CD4-positive, alpha-beta T cell (primary cell): ENCODE results near the gene CMC2. TPM values are rescaled to one million over a fixed set of nuclear protein-coding genes. Genes with fewer than 3 reads are reported as not detected.

ENCODE experiments used
- ATAC-seq: fragments of 200-7000 bp; cut with Tn5 transposase; one replicate; pipeline ENCODE4 v1.10.0; 2022; ENCODE audit warnings: mild to moderate bottlenecking; ENCODE audit not compliant: poor library complexity
- CTCF ChIA-PET: fragments of 350-600 bp; sonication (Branson Sonifier 250); formaldehyde crosslinking; loops from one replicate; lab custom pipeline; 2021; ENCODE audit warnings: antibody characterized with exemption, inconsistent platforms; lab: Charles Lee
- POLR2A ChIA-PET: fragments of 350-600 bp; sonication (Branson Sonifier 250); formaldehyde crosslinking; loops from one replicate; lab custom pipeline; 2021; ENCODE audit warnings: antibody characterized with exemption, inconsistent platforms; lab: Charles Lee
- DNase-seq, 14 experiments: peaks; one replicate each; pipeline ENCODE4 v3.0.0-alpha.2; 2013 to 2020; ENCODE audit warnings: mixed read lengths in 2 of 14
- H3K27ac ChIP-seq, 2 donors: one replicate each; pipeline versions ENCODE4 v1.5.1 to v1.7.0; 2013; ENCODE audit warnings: low read length in 2 of 2, low read depth in 1 of 2, mild to moderate bottlenecking in 1 of 2
- H3K27me3 ChIP-seq, 2 experiments: 1 replicate in 1 of 2; 2 replicates in 1 of 2; pipeline versions ENCODE4 v1.6.1 to v1.7.0; 2013; ENCODE audit warnings: low read length in 2 of 2, control low read depth in 1 of 2, mild to moderate bottlenecking in 1 of 2, moderate library complexity in 1 of 2; ENCODE audit not compliant: insufficient read depth in 2 of 2, control insufficient read depth in 1 of 2
- H3K36me3 ChIP-seq: one replicate; pipeline ENCODE4 v1.6.1; 2013; ENCODE audit warnings: low read length, control low read depth; ENCODE audit not compliant: insufficient read depth
- H3K4me1 ChIP-seq: one replicate; pipeline ENCODE4 v1.6.1; 2013; ENCODE audit warnings: low read length, control low read depth; ENCODE audit not compliant: insufficient read depth
- H3K4me3 ChIP-seq: one replicate; pipeline ENCODE4 v1.5.1; 2013; ENCODE audit warnings: mild to moderate bottlenecking, low read length, moderate library complexity
- H3K9me3 ChIP-seq, 2 experiments: 1 replicate in 1 of 2; 2 replicates in 1 of 2; pipeline versions ENCODE4 v1.6.1 to v1.7.0; 2013; ENCODE audit warnings: low read length in 2 of 2, mild to moderate bottlenecking in 2 of 2, control low read depth in 1 of 2, moderate library complexity in 1 of 2; ENCODE audit not compliant: control insufficient read depth in 1 of 2, insufficient read depth in 1 of 2
- H3K27ac Mint-ChIP-seq: one replicate; pipeline ENCODE4 v1.8.0; 2020; ENCODE audit warnings: mixed read lengths
- H3K27me3 Mint-ChIP-seq: one replicate; pipeline ENCODE4 v1.8.0; 2021; ENCODE audit warnings: mixed read lengths
- H3K36me3 Mint-ChIP-seq: one replicate; pipeline ENCODE4 v1.8.0; 2021; ENCODE audit warnings: low read depth, mixed read lengths
- H3K4me1 Mint-ChIP-seq: one replicate; pipeline ENCODE4 v1.8.0; 2021; ENCODE audit warnings: low read depth, mixed read lengths
- H3K4me3 Mint-ChIP-seq: one replicate; pipeline ENCODE4 v1.8.0; 2020; ENCODE audit warnings: mild to moderate bottlenecking, mixed read lengths
- H3K9me3 Mint-ChIP-seq: one replicate; pipeline ENCODE4 v1.8.0; 2020; ENCODE audit warnings: mixed read lengths
- CTCF ChIP-seq: fragments of 200-600 bp; IDR thresholded peaks from one replicate; pipeline ENCODE4 v1.8.0; 2022; ENCODE audit warnings: antibody characterized with exemption, mild to moderate bottlenecking
- intact Hi-C, 2 experiments: fragments of 100-400 bp; cut with DNase I in 1 of 2; cut with micrococcal nuclease in 1 of 2; formaldehyde crosslinking; loops; one replicate each; pipeline versions ENCODE4 v1.15.1 to v1.9.0; 2023 to 2025; cut with DNase I, micrococcal nuclease
- total RNA-seq, 174 experiments: library from RNA in 2 of 174; stranded (reverse) in 2 of 174; gene quantifications; one replicate each; pipeline ENCODE4 v1.2.3 and lab custom pipeline; 2021 to 2026

The CMC2 gene
- total RNA-seq, 2 experiments from 2014 or later, result 67.7 to 68.8 TPM

- ATAC-seq (no peak), DNase-seq (no peak)
- intact Hi-C loops, result no loop called here
- Mint-ChIP-seq H3K36me3 (peaks cover 68% of the 10 kb centered on the region), H3K27me3 (no peaks in the 10 kb centered on the region), H3K27ac (no peak overlapping the region), H3K9me3 (no peaks in the 10 kb centered on the region), H3K4me3 (no peak overlapping the region), H3K4me1 (peaks cover 23% of the 10 kb centered on the region)
- no peak overlapping the region for H3K27ac ChIP-seq
- no peak for TF ChIP-seq CTCF
- H3K9me3 ChIP-seq, result no peaks in the 10 kb centered on the region
- ChIA-PET POLR2A (no interaction called here), CTCF (no interaction called here)
- H3K4me3 ChIP-seq, result no peak overlapping the region
- H3K36me3 ChIP-seq, result peaks cover 50% of the 10 kb centered on the region
- H3K4me1 ChIP-seq, result peaks cover 11% of the 10 kb centered on the region
- H3K27me3 ChIP-seq, result no peaks in the 10 kb centered on the region
Measured at GRCh38 chr16:81042821-81043220, 36.1 kb upstream of the CMC2 start.

GRCh38 chr16:81041696-81042095, 35.0 kb upstream of the CMC2 start:
- no peak for ATAC-seq
- POLR2A ChIA-PET, result no interaction called here
- Mint-ChIP-seq H3K4me3 (no peak overlapping the region), H3K9me3 (no peaks in the 10 kb centered on the region), H3K36me3 (peaks cover 68% of the 10 kb centered on the region), H3K27me3 (no peaks in the 10 kb centered on the region), H3K27ac (no peak overlapping the region), H3K4me1 (peaks cover 31% of the 10 kb centered on the region)
- intact Hi-C loops, result no loop called here
- TF ChIP-seq CTCF, result no peak
- Histone ChIP-seq H3K27ac (no peak overlapping the region), H3K4me1 (peaks cover 22% of the 10 kb centered on the region), H3K4me3 (no peak overlapping the region), H3K9me3 (no peaks in the 10 kb centered on the region), H3K36me3 (peaks cover 50% of the 10 kb centered on the region), H3K27me3 (no peaks in the 10 kb centered on the region)
- CTCF ChIA-PET, result no interaction called here
- no peak for DNase-seq

- H3K36me3 ChIP-seq, result peaks cover 50% of the 10 kb centered on the region
- H3K9me3 ChIP-seq, result no peaks in the 10 kb centered on the region
- H3K4me3 ChIP-seq, result no peak overlapping the region
- intact Hi-C loops, result no loop called here
- H3K27ac ChIP-seq, result no peak overlapping the region
- ATAC-seq, result no peak
- CTCF ChIA-PET, result interaction anchor here (1.3 kb wide), 1 partner anchor 18 kb away, joined by 3 read pairs; no protein-coding TSS in a partner anchor
- TF ChIP-seq CTCF, result no peak
- no peaks in the 10 kb centered on the region for H3K27me3 ChIP-seq
- H3K9me3 Mint-ChIP-seq, result no peaks in the 10 kb centered on the region
- H3K27ac Mint-ChIP-seq, result no peak overlapping the region
- no peaks in the 10 kb centered on the region for H3K27me3 Mint-ChIP-seq
- POLR2A ChIA-PET, result no interaction called here
- H3K4me3 Mint-ChIP-seq, result no peak overlapping the region
- peaks cover 34% of the 10 kb centered on the region for H3K4me1 Mint-ChIP-seq
- peaks cover 27% of the 10 kb centered on the region for H3K4me1 ChIP-seq
- peaks cover 68% of the 10 kb centered on the region for H3K36me3 Mint-ChIP-seq
- DNase-seq, result no peak
Measured at GRCh38 chr16:81040842-81041241, 34.2 kb upstream of the CMC2 start.
